ENCODE results near the gene CENPP.

Gene CENPP

GRCh38 chr9:92603100-92603499, 277.3 kb downstream of the CENPP start:
- DNase-seq, result no peak

DNA sequence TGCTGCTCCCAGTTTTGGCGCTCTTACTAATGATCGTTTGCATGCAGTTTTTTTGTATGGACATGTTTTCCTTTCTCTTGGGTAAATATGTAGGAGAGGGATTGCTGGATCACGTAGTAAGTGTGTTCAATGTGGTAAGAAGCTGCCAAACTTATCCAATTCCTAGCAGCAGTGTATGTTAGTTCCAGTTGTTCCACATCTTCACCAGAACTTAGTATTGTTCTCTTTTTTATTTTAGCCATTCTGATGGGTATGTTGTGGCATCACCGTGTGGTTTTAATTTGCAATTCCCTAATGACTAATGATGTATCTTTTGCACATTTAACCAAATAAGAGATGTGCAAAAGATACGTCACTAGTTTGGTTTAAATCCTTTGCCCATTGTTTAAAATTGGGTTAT, 278.2 kb downstream of the CENPP start:
- no peak for DNase-seq

DNA sequence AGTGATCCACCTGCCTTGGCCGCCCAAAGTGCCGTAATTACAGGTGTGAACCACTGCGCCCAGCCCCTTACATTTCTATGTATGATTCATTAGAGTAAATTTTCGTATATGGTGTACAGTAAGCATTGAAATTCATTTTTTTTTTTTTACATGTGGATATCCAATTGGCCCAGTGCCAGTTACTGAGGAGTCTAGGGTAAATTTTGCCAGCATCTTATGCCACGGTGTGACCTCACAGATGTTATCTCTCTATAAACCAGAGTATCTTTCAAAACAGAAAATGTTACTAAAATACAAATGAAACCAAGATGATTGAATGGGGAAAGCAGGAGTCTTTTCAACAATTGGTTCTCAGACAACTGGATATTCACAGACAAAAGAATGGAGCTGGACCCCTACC, 279.5 kb downstream of the CENPP start:
- no peak for DNase-seq

DNA sequence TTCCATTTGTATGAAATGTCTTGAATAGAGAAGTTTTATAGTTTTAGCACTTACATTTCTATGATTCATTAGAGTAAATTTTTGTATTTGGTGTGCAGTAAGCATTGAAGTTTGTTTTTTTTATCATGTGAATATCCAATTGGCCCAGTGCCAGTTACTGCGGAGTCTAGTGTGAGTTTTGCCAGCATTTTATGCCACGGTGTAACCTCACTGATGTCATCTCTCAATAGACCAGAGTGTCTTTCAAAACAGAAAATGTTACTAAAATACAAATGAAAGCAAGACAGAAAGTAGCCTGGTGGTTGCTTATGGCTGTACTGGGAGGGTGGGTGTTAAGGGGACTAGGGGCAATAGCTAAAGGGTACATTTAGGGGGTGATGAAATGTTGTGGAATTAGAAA, 281.3 kb downstream of the CENPP start:
- no peak for DNase-seq

DNA sequence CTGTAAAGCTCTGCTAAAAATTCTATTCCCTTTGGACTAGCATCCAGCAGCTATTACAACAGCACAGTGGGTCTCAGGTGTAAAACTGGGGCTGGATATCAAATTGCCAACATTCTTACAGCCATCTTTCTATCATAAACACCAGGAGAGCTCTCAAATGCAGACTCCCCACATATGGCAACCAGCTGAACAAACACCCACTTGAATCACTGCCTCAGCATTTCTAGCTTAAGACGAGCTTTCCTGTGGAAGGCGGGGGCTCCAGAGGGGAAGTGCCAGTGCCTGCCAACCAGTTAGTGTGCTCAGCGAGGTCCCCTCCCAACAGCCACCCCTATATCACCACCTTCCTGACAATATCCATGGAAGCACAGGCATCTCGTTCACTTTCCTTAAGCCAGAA, 282.0 kb downstream of the CENPP start:
- DNase-seq, result peak; percentile 31

GRCh38 chr9:92608241-92608908, 282.6 kb downstream of the CENPP start:
- no peak for DNase-seq

- no peak for DNase-seq
These were observed 283.2 kb downstream of the CENPP start for GRCh38 chr9:92608909-92609445.

- DNase-seq, result no peak
These were observed 285.0 kb downstream of the CENPP start for GRCh38 chr9:92610470-92611420.

DNA sequence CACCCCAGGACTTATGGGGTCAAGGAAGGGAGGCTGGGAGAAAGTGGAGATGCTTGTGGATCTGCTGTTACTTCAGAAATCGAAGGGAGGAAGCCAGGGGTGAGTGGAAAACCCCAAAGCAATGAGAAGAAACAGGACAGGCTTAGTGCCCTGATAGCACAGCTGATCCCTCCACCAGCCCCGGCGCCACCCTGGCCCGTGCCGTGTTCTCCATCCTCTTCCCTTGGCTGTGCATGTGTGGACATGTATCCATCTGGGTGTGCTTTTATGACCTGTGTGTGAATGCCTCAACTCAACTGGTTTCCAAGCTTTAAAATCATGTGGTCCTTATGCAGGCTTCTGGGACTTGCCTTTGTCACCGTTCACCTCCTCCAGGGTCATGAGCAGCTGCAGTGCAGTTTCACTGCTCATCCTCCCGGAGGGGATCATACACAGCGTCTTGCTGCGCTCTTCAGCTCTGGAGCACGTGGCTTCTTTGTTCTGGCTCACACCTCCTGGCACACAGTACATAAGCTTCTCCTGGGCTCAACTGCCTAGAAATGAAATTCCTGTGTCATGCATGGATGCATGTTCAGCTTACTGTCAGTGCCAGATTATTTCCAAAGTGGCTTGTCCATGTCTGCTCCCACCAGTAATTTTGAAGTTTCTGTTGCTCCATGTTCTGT, 286.0 kb downstream of the CENPP start:
- DNase-seq, result no peak

DNA sequence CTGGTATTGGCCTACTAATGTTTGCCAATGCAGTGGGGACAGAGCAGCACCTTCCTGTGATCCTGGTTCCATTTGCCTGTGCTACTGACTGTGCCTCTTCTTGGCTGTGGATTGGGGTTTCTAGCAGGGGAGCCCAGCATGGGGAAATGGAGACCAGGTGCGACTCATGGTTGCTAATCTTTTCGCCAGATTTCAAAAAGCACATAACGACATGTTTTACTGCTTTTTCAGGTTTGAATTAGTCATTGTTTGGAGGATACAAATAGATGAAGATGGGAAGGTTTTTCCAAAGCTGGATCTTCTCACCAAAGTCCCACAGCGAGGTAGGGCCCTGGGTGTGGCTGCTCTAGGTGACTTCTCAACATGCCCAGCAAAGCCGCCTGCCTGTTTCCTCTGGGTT, 286.5 kb downstream of the CENPP start:
- no peak for DNase-seq

- no peak for DNase-seq
These were observed 287.1 kb downstream of the CENPP start for GRCh38 chr9:92612816-92613215.

- no peak for DNase-seq
These were observed 287.7 kb downstream of the CENPP start for GRCh38 chr9:92613268-92614122.

- no peak for DNase-seq
These were observed 288.4 kb downstream of the CENPP start for GRCh38 chr9:92614123-92614510.

GRCh38 chr9:92614763-92615461, 289.2 kb downstream of the CENPP start:
- no peak for DNase-seq

- DNase-seq, result no peak
These were observed 290.0 kb downstream of the CENPP start for GRCh38 chr9:92615790-92616189.

DNA sequence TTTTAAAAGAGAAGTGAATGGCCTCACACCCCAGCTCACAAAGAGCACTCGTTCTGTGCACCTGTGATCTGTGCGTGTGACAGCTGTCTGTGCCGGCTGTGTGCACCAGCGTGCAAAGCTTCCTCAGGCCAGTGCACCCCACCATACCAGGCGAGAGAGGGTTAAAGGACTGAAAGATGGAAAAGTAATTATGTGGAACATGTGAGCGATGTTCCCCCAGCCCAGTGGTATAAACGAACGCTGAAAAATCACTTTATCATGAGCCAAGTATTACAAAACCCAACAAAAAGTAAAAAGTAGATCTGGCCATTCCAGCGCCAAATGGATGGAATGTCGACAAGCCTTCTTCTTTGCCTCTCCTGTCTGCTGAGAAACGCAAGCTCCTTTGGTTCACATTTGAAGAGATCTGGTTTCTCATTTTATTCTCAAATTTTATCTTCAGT, 290.5 kb downstream of the CENPP start:
- DNase-seq, result no peak

- no peak for DNase-seq
These were observed 290.9 kb downstream of the CENPP start for GRCh38 chr9:92616655-92617111.

GRCh38 chr9:92617195-92617813, 291.6 kb downstream of the CENPP start:
- no peak for DNase-seq

DNA sequence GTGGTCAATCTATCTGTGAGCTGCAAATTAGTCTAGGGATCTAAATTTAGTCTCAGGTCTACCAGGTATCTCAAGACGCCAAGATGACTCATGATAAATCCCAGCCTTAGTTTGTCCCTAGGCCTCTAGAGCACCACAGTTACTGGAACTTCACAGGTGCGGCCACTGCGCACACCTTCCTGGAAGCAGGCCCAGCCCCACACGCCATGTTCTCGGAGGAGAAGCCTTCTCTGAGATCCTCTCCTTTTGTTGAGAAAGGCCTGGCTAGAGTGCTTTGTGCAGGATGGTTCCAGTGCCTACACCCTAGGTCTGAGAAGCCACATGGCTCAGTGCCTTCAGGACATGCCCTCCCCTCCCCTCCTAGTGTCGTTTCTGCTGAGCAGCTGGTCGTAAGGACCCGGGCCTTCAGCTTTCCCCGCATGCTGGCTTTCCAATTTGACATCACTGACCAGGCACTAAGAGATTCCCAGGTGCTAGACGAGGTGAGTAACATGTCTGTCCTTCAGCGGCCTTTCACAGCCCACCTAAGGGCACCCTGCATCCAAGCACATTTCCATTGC, 292.3 kb downstream of the CENPP start:
- DNase-seq, result no peak

GRCh38 chr9:92618633-92619225, 293.0 kb downstream of the CENPP start:
- no peak for DNase-seq

Measured in COR-L47 (cell line).